HCT116 (cell line): Measurements from ENCODE around the gene SPG7. TPM values are rescaled to one million over a fixed set of nuclear protein-coding genes. Genes with fewer than 3 reads are reported as not detected.
A peak's percentile ranks its signal among the peaks of the same experiment; 100 is the strongest.

Experiments used
- ATAC-seq: fragments of 200-7000 bp; cut with Tn5 transposase; 2 replicates; pipeline ENCODE4 v1.9.1; 2020; ENCODE audit warnings: mild to moderate bottlenecking, moderate library complexity
- BruUV-seq: library from RNA; stranded (reverse); fragments of 400-500 nt; replicated peaks from 2 replicates; lab custom pipeline; 2021; lab: Mats Ljungman, UMichigan
- CTCF ChIA-PET: fragments of 300-600 bp; sonication (Branson Sonifier 250); formaldehyde crosslinking; loops from one replicate; lab custom pipeline; 2021; ENCODE audit warnings: antibody characterized with exemption; lab: Charles Lee
- POLR2A ChIA-PET: fragments of 300-600, 350-600 bp; sonication (Branson Sonifier 250); formaldehyde crosslinking; loops from one replicate; lab custom pipeline; 2021; ENCODE audit warnings: antibody characterized with exemption; lab: Charles Lee
- RAD21 ChIA-PET, 2 experiments: fragments of 300-600 bp; sonication (Branson Sonifier 250); formaldehyde crosslinking; loops; one replicate each; lab custom pipeline; 2023; ENCODE audit warnings: low total read pairs in 2 of 2; ENCODE audit not compliant: uncharacterized antibody in 2 of 2, unreplicated experiment in 2 of 2, low non-redundant PET in 1 of 2; lab: Charles Lee
- DNase-seq: peaks from one replicate; pipeline ENCODE4 v3.0.0-alpha.2; 2010; ENCODE audit warnings: low read depth, low spot score
- H2AFZ ChIP-seq: fragments of 200-600 bp; shearing (Covaris generic), sonication (generic); 2 replicates; pipeline ENCODE4 v1.6.1; 2017; ENCODE audit warnings: low read depth, mixed run types, mixed read lengths, antibody characterized with exemption, low read length; ENCODE audit not compliant: poor library complexity, severe bottlenecking
- H3K27ac ChIP-seq: 2 replicates; pipeline ENCODE4 v1.5.1; 2012; ENCODE audit warnings: low read depth, low read length
- H3K27me3 ChIP-seq: fragments of 200-600 bp; sonication (generic); 2 replicates; pipeline ENCODE4 v1.6.1; 2016; ENCODE audit warnings: mixed run types, low read length, mixed read lengths; ENCODE audit not compliant: insufficient read depth
- H3K36me3 ChIP-seq, 2 experiments: fragments of 200-500 bp in 1 of 2; fragments of 200-600 bp in 1 of 2; sonication (Bioruptor generic) in 1 of 2; sonication (generic) in 1 of 2; 2 replicates each; pipeline versions ENCODE4 v1.5.1 to v1.6.1; 2014 to 2016; ENCODE audit warnings: low read length in 2 of 2, inconsistent platforms in 1 of 2, mixed read lengths in 1 of 2, mixed run types in 1 of 2; ENCODE audit not compliant: insufficient read depth in 2 of 2, control insufficient read depth in 1 of 2
- H3K4me1 ChIP-seq, 2 experiments: fragments of 200-600 bp in 1 of 2; sonication (generic) in 1 of 2; 2 replicates each; pipeline versions ENCODE4 v1.5.1 to v1.6.1; 2012 to 2017; ENCODE audit warnings: low read length in 2 of 2, inconsistent platforms in 1 of 2, mild to moderate bottlenecking in 1 of 2, mixed read lengths in 1 of 2, mixed run types in 1 of 2, moderate library complexity in 1 of 2; ENCODE audit not compliant: insufficient read depth in 2 of 2, control insufficient read depth in 1 of 2
- H3K4me2 ChIP-seq: fragments of 200-600 bp; sonication (generic); 2 replicates; pipeline ENCODE4 v1.6.1; 2017; ENCODE audit warnings: mixed run types, low read length, mixed read lengths
- H3K4me3 ChIP-seq, 2 experiments: fragments of 200-600 bp in 1 of 2; sonication (generic) in 1 of 2; replicated peaks in 1 of 2; 2 replicates each; pipeline ENCODE4 v1.5.1; 2011 to 2016; ENCODE audit warnings: low read length in 2 of 2, control low read depth in 1 of 2, low read depth in 1 of 2, mild to moderate bottlenecking in 1 of 2, mixed read lengths in 1 of 2, mixed run types in 1 of 2
- H3K79me2 ChIP-seq: fragments of 200-600 bp; sonication (generic); 2 replicates; pipeline ENCODE4 v1.6.1; 2017; ENCODE audit warnings: mild to moderate bottlenecking, mixed run types, low read length, moderate library complexity, mixed read lengths; ENCODE audit not compliant: insufficient read depth
- H3K9ac ChIP-seq: fragments of 200-600 bp; sonication (generic); 2 replicates; pipeline ENCODE4 v1.6.1; 2016; ENCODE audit warnings: low read length, mixed read lengths
- H3K9me2 ChIP-seq: fragments of 200-600 bp; sonication (generic), shearing (Covaris generic); 2 replicates; pipeline ENCODE4 v1.6.1; 2017; ENCODE audit warnings: mixed run types, mild to moderate bottlenecking, moderate library complexity; ENCODE audit not compliant: insufficient read depth
- H3K9me3 ChIP-seq, 2 experiments: fragments of 200-500 bp in 1 of 2; fragments of 200-600 bp in 1 of 2; sonication (Bioruptor generic) in 1 of 2; sonication (generic) in 1 of 2; 2 replicates each; pipeline ENCODE4 v1.6.1; 2014 to 2017; ENCODE audit warnings: low read length in 2 of 2, mixed read lengths in 2 of 2, inconsistent platforms in 1 of 2, low read depth in 1 of 2, mild to moderate bottlenecking in 1 of 2, mixed run types in 1 of 2, moderate library complexity in 1 of 2; ENCODE audit not compliant: control insufficient read depth in 1 of 2, insufficient read depth in 1 of 2
- H4K20me1 ChIP-seq: fragments of 200-600 bp; sonication (generic), shearing (Covaris generic); 2 replicates; pipeline ENCODE4 v1.6.1; 2017; ENCODE audit warnings: mixed run types, mild to moderate bottlenecking, moderate library complexity; ENCODE audit not compliant: insufficient read depth
- ATF3 ChIP-seq: IDR thresholded peaks from 2 replicates; pipeline ENCODE4 v1.6.1; 2012
- CBX3 ChIP-seq: IDR thresholded peaks from 2 replicates; pipeline ENCODE4 v1.6.1; 2012; ENCODE audit warnings: low read depth
- CEBPB ChIP-seq: IDR thresholded peaks from 2 replicates; pipeline ENCODE4 v1.6.1; 2012; ENCODE audit warnings: low read depth
- CTCF ChIP-seq, 3 experiments: fragments of 200-600 bp in 1 of 3; sonication (generic) in 1 of 3; IDR thresholded peaks in 2 of 3; conservative IDR thresholded peaks in 1 of 3; 2 replicates each; pipeline ENCODE4 v1.5.1; 2012 to 2017; ENCODE audit warnings: low read depth in 2 of 3, low read length in 2 of 3, antibody characterized with exemption in 1 of 3, borderline replicate concordance in 1 of 3, control low read depth in 1 of 3, mild to moderate bottlenecking in 1 of 3, mixed read lengths in 1 of 3, mixed run types in 1 of 3, moderate library complexity in 1 of 3; ENCODE audit not compliant: insufficient read depth in 1 of 3
- EZH2 ChIP-seq: fragments of 200-600 bp; sonication (generic); IDR thresholded peaks from 2 replicates; pipeline ENCODE4 v1.6.1; 2017; ENCODE audit warnings: antibody characterized with exemption, mixed run types
- EZH2phosphoT487 ChIP-seq: fragments of 200-600 bp; IDR thresholded peaks from 2 replicates; pipeline ENCODE4 v1.6.1; 2018; ENCODE audit warnings: antibody characterized with exemption, borderline replicate concordance
- FOSL1 ChIP-seq: IDR thresholded peaks from 2 replicates; pipeline ENCODE4 v1.6.1; 2012; ENCODE audit warnings: low read depth
- JUND ChIP-seq: IDR thresholded peaks from 2 replicates; pipeline ENCODE4 v1.6.1; 2012
- POLR2A ChIP-seq: IDR thresholded peaks from 2 replicates; pipeline ENCODE4 v1.7.0; 2011; ENCODE audit warnings: borderline replicate concordance; ENCODE audit not compliant: insufficient read depth, insufficient read length; ENCODE audit errors: extremely low read depth
- POLR2AphosphoS5 ChIP-seq: IDR thresholded peaks from 2 replicates; pipeline ENCODE4 v1.6.1; 2011; ENCODE audit warnings: mild to moderate bottlenecking, low read depth, low read length, moderate library complexity
- RAD21 ChIP-seq: IDR thresholded peaks from 2 replicates; pipeline ENCODE4 v1.6.1; 2012; ENCODE audit warnings: low read depth, mild to moderate bottlenecking
- SIN3A ChIP-seq: IDR thresholded peaks from 2 replicates; pipeline ENCODE4 v1.6.1; 2012; ENCODE audit warnings: low read depth
- SP1 ChIP-seq: IDR thresholded peaks from 2 replicates; pipeline ENCODE4 v1.6.1; 2012; ENCODE audit warnings: low read depth
- SRF ChIP-seq: IDR thresholded peaks from 2 replicates; pipeline ENCODE4 v1.6.1; 2012; ENCODE audit warnings: low read depth
- TCF7L2 ChIP-seq: IDR thresholded peaks from 2 replicates; pipeline ENCODE4 v1.7.0; 2011; ENCODE audit warnings: borderline replicate concordance, inconsistent platforms; ENCODE audit not compliant: insufficient read depth, insufficient read length; ENCODE audit errors: extremely low read depth
- YY1 ChIP-seq: IDR thresholded peaks from 2 replicates; pipeline ENCODE4 v1.6.1; 2011; ENCODE audit warnings: low read length, low read depth, moderate library complexity, mild to moderate bottlenecking; ENCODE audit not compliant: insufficient replicate concordance; ENCODE audit errors: extremely low read depth
- ZBTB33 ChIP-seq: IDR thresholded peaks from 2 replicates; pipeline ENCODE4 v1.6.1; 2011; ENCODE audit warnings: mild to moderate bottlenecking, low read length, moderate library complexity; ENCODE audit not compliant: insufficient replicate concordance; ENCODE audit errors: extremely low read depth
- ZFX ChIP-seq: fragments of 450-650 bp; IDR thresholded peaks from 2 replicates; pipeline ENCODE4 v1.6.1; 2017
- ZNF274 ChIP-seq: fragments of 200-500 bp; sonication (Bioruptor generic); IDR thresholded peaks from 2 replicates; pipeline ENCODE4 v1.6.1; 2014; ENCODE audit warnings: mild to moderate bottlenecking, low read depth, low read length, inconsistent platforms
- intact Hi-C: fragments of 100-400 bp; cut with micrococcal nuclease; formaldehyde crosslinking; loops from 2 replicates; pipeline ENCODE4 v1.10.0; 2022
- total RNA-seq: library from RNA; stranded (reverse); gene quantifications from one replicate; pipeline ENCODE4 v1.2.1, GENCODE V29; 2021; ENCODE audit not compliant: unreplicated experiment

SPG7 gene
- total RNA-seq, 1 experiment from 2014 or later, result 116 TPM

- Histone ChIP-seq H3K4me2 (peak overlapping the region; percentile 11; the same call in 1 of the 2 replicates), H3K9me3 (no peaks in the 10 kb centered on the region), H4K20me1 (peaks cover 76% of the 10 kb centered on the region; the same call in 1 of the 2 replicates), H2AFZ (no peak overlapping the region), H3K36me3 (no peaks in the 10 kb centered on the region), H3K27me3 (no peaks in the 10 kb centered on the region), H3K4me1 (peaks cover 56 to 73% of the 10 kb centered on the region in 2 experiments), H3K9ac (no peak overlapping the region), H3K27ac (no peak overlapping the region), H3K79me2 (peaks cover 100% of the 10 kb centered on the region), H3K9me2 (no peaks in the 10 kb centered on the region), H3K4me3 (no peak overlapping the region)
- RAD21 ChIA-PET, result interaction anchor here in 1 of 2 experiments (1.0 kb wide), 1 partner anchor 226 kb away, joined by 3 read pairs; no protein-coding TSS in a partner anchor
- intact Hi-C loops, result no loop called here
- DNase-seq (no peak), ATAC-seq (no peak)
- TF ChIP-seq TCF7L2, result no peak
- no peak for TF ChIP-seq ZNF274
- TF ChIP-seq SP1, result no peak
- no peak for TF ChIP-seq EZH2phosphoT487
- no peak for TF ChIP-seq FOSL1
- no peak; the same call in 1 of the 2 replicates for TF ChIP-seq POLR2AphosphoS5
- no peak for TF ChIP-seq SIN3A
- no peak for TF ChIP-seq CEBPB
- no peak for TF ChIP-seq YY1
- no peak for TF ChIP-seq ZFX
- no peak for TF ChIP-seq JUND
- no peak for TF ChIP-seq CBX3
- no peak for TF ChIP-seq EZH2
- TF ChIP-seq ZBTB33, result no peak
- no peak for TF ChIP-seq POLR2A
- no peak for TF ChIP-seq ATF3
- TF ChIP-seq RAD21, result no peak
- no peak for TF ChIP-seq SRF
- TF ChIP-seq CTCF (IDR thresholded peaks at IDR 0.05 in 2 of 3, conservative IDR thresholded peaks at IDR 0.05 in 1 of 3; ENCODE audit: borderline replicate concordance in 1 of 3, insufficient read depth in 1 of 3, low read depth in 2 of 3, low read length in 2 of 3), result no peak
- no TSS peak for BruUV-seq
- CTCF ChIA-PET, result no interaction called here
- POLR2A ChIA-PET, result no interaction called here
These were observed 35.0 kb upstream of the SPG7 start for GRCh38 chr16:89473136-89473712.
